ENCODE data around the gene USP54. TPM values are rescaled to one million over a fixed set of nuclear protein-coding genes. Genes with fewer than 3 reads are reported as not detected.

USP54 gene
- total and polyA plus RNA-seq, 9 of the 15 experiments (the other 6 are each of a cell fraction or from before 2014, with no cell fraction given), result 3.8 to 40.1 (median 16.9) TPM

GRCh38 chr10:73519336-73519735 is 71.8 kb downstream of the USP54 start:
- TF ChIP-seq CLOCK (CRISPR knock-in tag; IDR thresholded peaks at IDR 0.05; ENCODE audit: borderline replicate concordance) (no peak), KLF6 (CRISPR knock-in tag; IDR thresholded peaks at IDR 0.05; ENCODE audit: borderline replicate concordance) (no peak), ETV5 (CRISPR knock-in tag; IDR thresholded peaks at IDR 0.05; ENCODE audit: low read depth) (no peak), ZNF717 (CRISPR knock-in tag; IDR thresholded peaks at IDR 0.05) (no peak), TBL1XR1 (IDR thresholded peaks at IDR 0.05; ENCODE audit: low read length in 2 of 2) (no peak)
- Histone ChIP-seq H3K9me3 (replicated peaks; ENCODE audit: control insufficient read depth, insufficient read depth, low read depth, low read length) (no peaks in the 10 kb centered on the region), H4K20me1 (replicated peaks; ENCODE audit: control insufficient read depth, insufficient read depth, low read length) (no peaks in the 10 kb centered on the region), H3K79me2 (ENCODE audit: control insufficient read depth, insufficient read depth, low read length) (no peaks in the 10 kb centered on the region), H3K27ac (ENCODE audit: extremely low read depth, low read depth, low read length) (no peak overlapping the region), H3K4me3 (no peak overlapping the region), H3K9ac (ENCODE audit: insufficient read depth in 1 of 2, low read depth in 2 of 2, low read length in 2 of 2) (no peak overlapping the region), H3K27me3 (ENCODE audit: control insufficient read depth in 2 of 2, insufficient read depth in 2 of 2, low read length in 2 of 2) (no peaks in the 10 kb centered on the region), H3K9me1 (ENCODE audit: control insufficient read depth, insufficient read depth, low read length) (no peaks in the 10 kb centered on the region), H3K4me1 (replicated peaks in 1 of 2; ENCODE audit: control insufficient read depth in 2 of 2, insufficient read depth in 2 of 2, low read length in 2 of 2) (peaks cover 7 to 20% of the 10 kb centered on the region in 2 experiments), H3K36me3 (ENCODE audit: control insufficient read depth, insufficient read depth, low read length) (peaks cover 17% of the 10 kb centered on the region; the same call in 2 of the 3 replicates), H2AFZ (ENCODE audit: low read depth, low read length) (no peak overlapping the region), H3K4me2 (ENCODE audit: insufficient read depth, low read length) (no peak overlapping the region)
- DNase-seq (ENCODE audit: extremely low read depth in 1 of 4, low spot score in 3 of 4) (no peak), ATAC-seq (no peak), FAIRE-seq (no peak)
- in situ Hi-C loops (cut with MboI), result no loop called here
- no TSS peak for BruUV-seq (replicated peaks)
- CTCF ChIA-PET (ENCODE audit: low intra/inter-chr PET ratio), result no interaction called here
- intact Hi-C loops (cut with micrococcal nuclease), result no loop called here
- whole genome bisulfite sequencing (ENCODE audit: insufficient coverage, low coverage, missing lambda C conversion rate), result 93% methylated on average over 3 of the region's 3 CpGs
- POLR2A ChIA-PET, result interaction anchor here (1.2 kb wide), 1 partner anchor 26 kb away, joined by 4 read pairs; no protein-coding TSS in a partner anchor

Measured in K562 (cell line).